GM12874 (cell line): ENCODE measurements around the gene TESK2.

ENCODE experiments used
- CTCF ChIP-seq: IDR thresholded peaks from 2 replicates; pipeline ENCODE4 v1.5.1; 2011; ENCODE audit warnings: low read depth, mild to moderate bottlenecking, control low read depth, low read length, moderate library complexity; ENCODE audit not compliant: insufficient read depth

TESK2 gene

GRCh38 chr1:45499415-45499769 is 8.4 kb upstream of the TESK2 start:
- no peak for TF ChIP-seq CTCF

- no peak for TF ChIP-seq CTCF
Observed at GRCh38 chr1:45498279-45498678, 7.3 kb upstream of the TESK2 start.

GRCh38 chr1:45493116-45493697 is 2.2 kb upstream of the TESK2 start:
- peak; percentile 50 for TF ChIP-seq CTCF

- TF ChIP-seq CTCF: no peak
Observed at GRCh38 chr1:45492691-45493090, 1.7 kb upstream of the TESK2 start.

GRCh38 chr1:45491487-45492260 is 711 bp upstream of the TESK2 start:
- TF ChIP-seq CTCF: no peak

GRCh38 chr1:45490121-45490625 is 790 bp downstream of the TESK2 start:
- TF ChIP-seq CTCF: no peak

- no peak for TF ChIP-seq CTCF
Observed at GRCh38 chr1:45488666-45489377, 2.1 kb downstream of the TESK2 start.
